Measurements from ENCODE around the gene HELLS. TPM values are rescaled to one million over a fixed set of nuclear protein-coding genes. Genes with fewer than 3 reads are reported as not detected.
"Not testable (repeated sequence)": the region's sequence is repeated elsewhere in the genome, so short reads cannot be mapped to it uniquely, and the experiment has no call there.

Gene HELLS
- total RNA-seq, 1 donor from 2014 or later: 102 TPM

- no peaks in the 10 kb centered on the region for H3K9me3 Mint-ChIP-seq
- no peak for DNase-seq (ENCODE audit: extremely low spot score, unreplicated experiment)
- H3K4me3 Mint-ChIP-seq: no peak overlapping the region
- TF ChIP-seq, protein P1, sequence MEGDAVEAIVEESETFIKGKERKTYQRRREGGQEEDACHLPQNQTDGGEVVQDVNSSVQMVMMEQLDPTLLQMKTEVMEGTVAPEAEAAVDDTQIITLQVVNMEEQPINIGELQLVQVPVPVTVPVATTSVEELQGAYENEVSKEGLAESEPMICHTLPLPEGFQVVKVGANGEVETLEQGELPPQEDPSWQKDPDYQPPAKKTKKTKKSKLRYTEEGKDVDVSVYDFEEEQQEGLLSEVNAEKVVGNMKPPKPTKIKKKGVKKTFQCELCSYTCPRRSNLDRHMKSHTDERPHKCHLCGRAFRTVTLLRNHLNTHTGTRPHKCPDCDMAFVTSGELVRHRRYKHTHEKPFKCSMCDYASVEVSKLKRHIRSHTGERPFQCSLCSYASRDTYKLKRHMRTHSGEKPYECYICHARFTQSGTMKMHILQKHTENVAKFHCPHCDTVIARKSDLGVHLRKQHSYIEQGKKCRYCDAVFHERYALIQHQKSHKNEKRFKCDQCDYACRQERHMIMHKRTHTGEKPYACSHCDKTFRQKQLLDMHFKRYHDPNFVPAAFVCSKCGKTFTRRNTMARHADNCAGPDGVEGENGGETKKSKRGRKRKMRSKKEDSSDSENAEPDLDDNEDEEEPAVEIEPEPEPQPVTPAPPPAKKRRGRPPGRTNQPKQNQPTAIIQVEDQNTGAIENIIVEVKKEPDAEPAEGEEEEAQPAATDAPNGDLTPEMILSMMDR (conservative IDR thresholded peaks at IDR 0.05): no peak
- H3K27me3 Mint-ChIP-seq: no peaks in the 10 kb centered on the region
- no peak overlapping the region for H3K27ac Mint-ChIP-seq
- peaks cover 7% of the 10 kb centered on the region for H3K4me1 Mint-ChIP-seq (ENCODE audit: unreplicated experiment)
- H3K36me3 Mint-ChIP-seq: no peaks in the 10 kb centered on the region
Measured at GRCh38 chr10:94627511-94627910, 81.9 kb downstream of the HELLS start.

DNA sequence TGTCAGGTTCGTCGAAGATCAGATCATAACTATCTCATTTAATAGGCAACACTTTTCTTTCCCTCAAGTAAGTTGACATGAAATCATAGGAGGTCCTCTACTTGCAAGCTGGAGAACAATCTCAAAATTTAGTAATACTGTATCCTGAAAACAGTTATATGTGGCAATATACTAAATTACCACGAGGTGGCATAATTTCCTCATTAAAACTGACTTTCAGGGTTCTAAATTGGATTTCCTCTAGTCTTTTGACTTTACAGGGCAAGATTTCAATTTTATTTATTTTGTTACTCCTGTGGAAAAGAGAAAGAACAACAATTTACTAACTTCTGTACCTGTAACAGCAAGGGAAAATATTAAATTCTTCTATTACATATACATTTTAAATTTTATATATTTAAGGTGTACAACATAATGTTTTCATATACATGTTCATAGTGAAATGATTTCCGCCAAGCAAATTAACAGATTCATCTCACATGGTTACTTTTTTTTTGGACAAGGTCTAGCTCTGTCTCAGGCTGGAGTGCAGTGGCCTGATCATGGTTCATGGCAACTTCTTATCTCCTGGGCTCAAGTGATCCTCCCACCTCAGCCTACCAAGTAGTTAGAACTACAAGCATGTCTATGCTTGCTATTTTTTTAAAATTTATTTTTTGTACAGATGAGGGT, 84.6 kb downstream of the HELLS start:
- TF ChIP-seq, protein P1 (conservative IDR thresholded peaks at IDR 0.05): peak; percentile 85
- no peaks in the 10 kb centered on the region for H3K36me3 Mint-ChIP-seq
- no peak overlapping the region for H3K4me3 Mint-ChIP-seq
- H3K9me3 Mint-ChIP-seq: no peaks in the 10 kb centered on the region
- no peak overlapping the region for H3K27ac Mint-ChIP-seq
- no peaks in the 10 kb centered on the region for H3K27me3 Mint-ChIP-seq
- no peak for DNase-seq (ENCODE audit: extremely low spot score, unreplicated experiment)
- peaks cover 7% of the 10 kb centered on the region for H3K4me1 Mint-ChIP-seq (ENCODE audit: unreplicated experiment)

GRCh38 chr10:94631077-94631875, 85.7 kb downstream of the HELLS start:
- Mint-ChIP-seq H3K9me3 (no peaks in the 10 kb centered on the region), H3K4me1 (ENCODE audit: unreplicated experiment) (peaks cover 7% of the 10 kb centered on the region), H3K27me3 (no peaks in the 10 kb centered on the region), H3K27ac (no peak overlapping the region), H3K36me3 (no peaks in the 10 kb centered on the region), H3K4me3 (no peak overlapping the region)
- DNase-seq (ENCODE audit: extremely low spot score, unreplicated experiment): no peak
- TF ChIP-seq, protein P1 (conservative IDR thresholded peaks at IDR 0.05): no peak

- Mint-ChIP-seq H3K4me1 (ENCODE audit: unreplicated experiment) (peaks cover 3% of the 10 kb centered on the region), H3K9me3 (peaks cover 6% of the 10 kb centered on the region), H3K27ac (no peak overlapping the region), H3K4me3 (no peak overlapping the region), H3K36me3 (no peaks in the 10 kb centered on the region), H3K27me3 (no peaks in the 10 kb centered on the region)
- TF ChIP-seq, protein P1 (conservative IDR thresholded peaks at IDR 0.05): no peak
- no peak for DNase-seq (ENCODE audit: extremely low spot score, unreplicated experiment)
Measured at GRCh38 chr10:94632954-94633353, 87.4 kb downstream of the HELLS start.

- not testable (repeated sequence) for H3K27ac Mint-ChIP-seq; H3K36me3 Mint-ChIP-seq; DNase-seq (ENCODE audit: extremely low spot score, unreplicated experiment); H3K4me1 Mint-ChIP-seq (ENCODE audit: unreplicated experiment); H3K27me3 Mint-ChIP-seq; H3K4me3 Mint-ChIP-seq
- H3K9me3 Mint-ChIP-seq: peaks cover 12% of the 10 kb centered on the region
Measured at GRCh38 chr10:94638097-94638496, 92.5 kb downstream of the HELLS start.

- Mint-ChIP-seq H3K9me3 (peaks cover 12% of the 10 kb centered on the region), H3K36me3 (no peaks in the 10 kb centered on the region), H3K27ac (no peak overlapping the region), H3K4me3 (no peak overlapping the region), H3K27me3 (no peaks in the 10 kb centered on the region), H3K4me1 (ENCODE audit: unreplicated experiment) (no peaks in the 10 kb centered on the region)
- no peak for DNase-seq (ENCODE audit: extremely low spot score, unreplicated experiment)
- TF ChIP-seq, protein P1 (conservative IDR thresholded peaks at IDR 0.05): no peak
Measured at GRCh38 chr10:94639902-94640301, 94.3 kb downstream of the HELLS start.
